ENCODE measurements around the gene MED13L.

MED13L gene

GRCh38 chr12:116276652-116277466 is 634 bp downstream of the MED13L start:
- peak; percentile 41 for DNase-seq (ENCODE audit: low read depth)

- no peak for DNase-seq (ENCODE audit: low read depth)
Observed at GRCh38 chr12:116274551-116275375, 2.7 kb downstream of the MED13L start.

GRCh38 chr12:116273813-116274550 is 3.5 kb downstream of the MED13L start:
- no peak for DNase-seq (ENCODE audit: low read depth)

GRCh38 chr12:116267948-116268347 is 9.5 kb downstream of the MED13L start:
- no peak for DNase-seq (ENCODE audit: low read depth)

GRCh38 chr12:116266631-116267349 is 10.7 kb downstream of the MED13L start:
- DNase-seq (ENCODE audit: low read depth) = no peak

- no peak for DNase-seq (ENCODE audit: low read depth)
Observed at GRCh38 chr12:116266168-116266601, 11.3 kb downstream of the MED13L start.

- peak; percentile 34 for DNase-seq (ENCODE audit: low read depth)
Observed at GRCh38 chr12:116265351-116266147, 11.9 kb downstream of the MED13L start.

- no peak for DNase-seq (ENCODE audit: low read depth)
Observed at GRCh38 chr12:116264525-116265070, 12.9 kb downstream of the MED13L start.

- DNase-seq (ENCODE audit: low read depth) = no peak
Observed at GRCh38 chr12:116263844-116264243, 13.6 kb downstream of the MED13L start.

GRCh38 chr12:116263431-116263830 is 14.1 kb downstream of the MED13L start:
- no peak for DNase-seq (ENCODE audit: low read depth)

GRCh38 chr12:116262741-116263140 is 14.8 kb downstream of the MED13L start:
- DNase-seq (ENCODE audit: low read depth) = no peak

- DNase-seq (ENCODE audit: low read depth) = no peak
Observed at GRCh38 chr12:116261525-116262100, 15.9 kb downstream of the MED13L start.

GRCh38 chr12:116259800-116260577 is 17.5 kb downstream of the MED13L start:
- DNase-seq (ENCODE audit: low read depth) = no peak

GRCh38 chr12:116257826-116258225 is 19.7 kb downstream of the MED13L start:
- DNase-seq (ENCODE audit: low read depth) = no peak

GRCh38 chr12:116257215-116257614 is 20.3 kb downstream of the MED13L start:
- DNase-seq (ENCODE audit: low read depth) = no peak

- DNase-seq (ENCODE audit: low read depth) = no peak
Observed at GRCh38 chr12:116249938-116250337, 27.6 kb downstream of the MED13L start.

GRCh38 chr12:116248930-116249329 is 28.6 kb downstream of the MED13L start:
- no peak for DNase-seq (ENCODE audit: low read depth)

GRCh38 chr12:116248433-116248832 is 29.1 kb downstream of the MED13L start:
- no peak for DNase-seq (ENCODE audit: low read depth)

GRCh38 chr12:116247377-116247776 is 30.1 kb downstream of the MED13L start:
- peak; percentile 58 for DNase-seq (ENCODE audit: low read depth)
